ENCODE results near the gene VSIG10L.

VSIG10L gene

GRCh38 chr19:51365211-51365964 is 23.4 kb upstream of the VSIG10L start:
- DNase-seq: peak in 8 of 14 donors; percentile 12 to 62 (median 36)

DNA sequence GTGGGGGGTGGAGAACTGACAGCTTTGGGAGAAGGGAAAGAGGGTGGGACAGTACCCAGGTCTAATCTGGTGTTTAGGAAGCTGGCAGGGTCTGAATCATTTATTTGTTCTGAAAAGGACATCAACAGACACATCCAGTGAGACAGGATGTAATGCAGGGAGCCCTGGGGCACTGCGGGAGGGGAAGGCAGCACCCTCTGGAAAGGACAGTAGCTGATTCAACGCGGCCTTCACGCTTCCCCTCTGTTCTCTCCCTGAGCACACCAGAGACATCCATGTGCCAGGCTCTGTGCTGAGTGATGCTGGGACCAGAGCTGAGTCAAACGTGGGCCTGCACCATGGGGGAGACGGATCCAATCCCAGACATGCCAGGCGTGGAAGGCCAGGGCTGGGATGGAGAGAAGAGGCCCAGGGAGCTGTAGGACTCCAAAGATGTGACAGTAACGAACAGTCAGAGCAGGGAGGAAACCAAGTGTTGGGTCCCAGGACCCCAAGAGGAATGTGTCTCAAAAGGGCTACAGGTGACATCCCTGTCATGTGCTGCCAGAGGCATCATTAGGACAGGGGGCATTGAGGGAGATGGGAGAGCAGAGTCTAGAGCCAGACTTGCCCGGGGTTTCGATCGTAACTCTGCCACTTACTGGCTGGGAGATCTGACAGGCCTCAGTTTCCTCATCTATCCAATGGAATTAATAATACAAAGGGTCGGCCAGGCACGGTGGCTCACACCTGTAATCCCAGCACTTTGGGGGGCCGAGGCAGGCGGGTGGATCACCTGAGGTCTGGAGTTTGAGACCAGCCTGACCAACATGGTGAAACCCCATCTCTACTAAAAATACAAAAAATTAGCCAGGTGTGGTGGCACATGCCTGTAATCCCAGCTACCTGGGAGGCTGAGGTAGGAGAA is 22.5 kb upstream of the VSIG10L start:
- DNase-seq: peak in 7 of 14 donors; percentile 8 to 72 (median 24)

DNA sequence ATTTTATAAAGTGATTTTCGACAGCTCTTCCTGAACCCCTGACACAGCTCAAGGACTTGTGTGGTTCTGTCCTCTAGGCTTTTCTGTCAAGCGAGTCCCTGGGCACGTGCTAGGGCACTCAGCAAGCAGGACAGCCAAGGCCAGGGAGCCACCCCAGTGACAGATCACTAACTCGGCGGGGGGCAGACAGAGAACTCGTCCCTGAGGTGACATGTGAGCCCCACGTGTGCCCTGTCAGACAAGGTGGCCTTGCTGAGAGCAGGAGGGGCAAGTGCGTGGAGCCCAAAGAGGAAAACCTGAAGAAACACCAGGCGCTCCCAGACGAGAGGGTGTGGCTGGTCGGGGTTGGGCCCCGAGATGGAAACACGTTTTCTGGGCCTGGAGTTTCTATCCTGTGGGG is 19.3 kb upstream of the VSIG10L start:
- DNase-seq: no peak

- peak in 3 of 14 donors; percentile 1 to 19 (median 15) for DNase-seq
These were observed 17.4 kb upstream of the VSIG10L start for GRCh38 chr19:51359294-51359693.

DNA sequence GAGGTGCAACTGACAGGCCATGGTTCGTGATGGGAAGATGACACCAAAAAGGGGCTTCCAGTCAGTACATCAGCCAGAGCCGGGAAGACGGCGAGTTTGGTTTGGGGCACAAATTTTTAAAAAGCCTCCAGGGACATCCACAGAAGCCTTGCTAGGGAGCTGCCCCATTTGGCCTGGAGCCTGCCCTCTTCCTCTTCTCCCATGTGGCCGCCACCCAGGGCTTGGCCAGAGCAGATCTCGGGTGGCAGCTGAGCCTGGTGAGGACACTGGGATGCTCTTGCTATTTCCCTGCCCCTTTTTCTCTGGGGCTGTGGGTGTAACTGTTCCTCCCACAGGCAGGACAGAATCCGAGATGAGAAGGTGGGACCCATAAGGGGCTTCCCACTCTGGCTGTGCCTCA is 16.0 kb upstream of the VSIG10L start:
- no peak for DNase-seq

- DNase-seq: no peak
These were observed 14.3 kb upstream of the VSIG10L start for GRCh38 chr19:51356159-51356801.

DNA sequence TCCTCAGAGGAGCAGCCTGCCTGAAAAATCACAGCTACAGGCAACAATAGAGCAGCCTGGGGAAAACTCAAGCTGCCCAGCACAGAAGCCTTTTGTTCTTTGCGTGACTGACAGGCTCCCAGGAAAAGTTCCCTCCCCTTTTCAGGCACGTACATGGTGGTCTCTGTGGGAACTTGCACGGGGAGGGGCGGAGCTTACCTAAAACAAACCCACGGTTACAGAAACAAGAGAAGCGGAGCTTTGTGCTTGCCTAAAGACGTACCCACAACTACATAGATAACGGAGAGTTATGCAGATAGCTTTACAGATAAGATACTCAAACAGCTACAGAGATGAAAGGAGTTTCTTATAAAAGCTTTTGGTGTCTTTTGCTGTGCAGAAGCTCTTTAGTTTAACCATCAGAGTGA is 12.8 kb upstream of the VSIG10L start:
- peak in 9 of 14 donors; percentile 8 to 50 (median 29) for DNase-seq

GRCh38 chr19:51354103-51354741 is 12.3 kb upstream of the VSIG10L start:
- no peak for DNase-seq

DNA sequence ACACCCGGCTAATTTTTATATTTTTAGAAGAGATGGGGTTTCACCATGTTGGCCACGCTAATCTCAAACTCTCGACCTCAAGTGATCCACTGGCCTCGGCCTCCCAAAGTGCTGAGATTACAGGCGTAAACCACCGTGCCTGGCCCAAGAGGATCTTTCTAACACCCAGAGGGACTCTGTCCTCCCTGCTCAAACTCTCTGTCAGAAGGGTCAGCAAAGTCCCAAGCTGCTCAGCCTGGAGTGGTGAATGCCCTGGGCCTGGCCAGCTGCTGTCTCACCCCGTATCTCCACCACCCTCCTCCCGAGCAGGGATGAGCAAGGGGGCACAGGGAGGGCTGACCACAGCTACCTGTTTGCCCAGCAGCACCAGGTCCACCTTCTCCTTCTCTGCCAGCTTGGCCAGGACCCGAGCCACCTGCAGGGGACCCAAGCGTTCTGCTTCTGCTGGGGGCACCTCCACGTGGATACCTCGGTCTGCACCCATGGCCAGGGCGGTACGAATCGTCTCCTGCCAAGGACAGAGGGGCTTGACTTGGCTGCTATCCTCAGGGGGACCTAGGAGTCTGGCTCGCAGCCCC is 10.9 kb upstream of the VSIG10L start:
- no peak for DNase-seq

DNA sequence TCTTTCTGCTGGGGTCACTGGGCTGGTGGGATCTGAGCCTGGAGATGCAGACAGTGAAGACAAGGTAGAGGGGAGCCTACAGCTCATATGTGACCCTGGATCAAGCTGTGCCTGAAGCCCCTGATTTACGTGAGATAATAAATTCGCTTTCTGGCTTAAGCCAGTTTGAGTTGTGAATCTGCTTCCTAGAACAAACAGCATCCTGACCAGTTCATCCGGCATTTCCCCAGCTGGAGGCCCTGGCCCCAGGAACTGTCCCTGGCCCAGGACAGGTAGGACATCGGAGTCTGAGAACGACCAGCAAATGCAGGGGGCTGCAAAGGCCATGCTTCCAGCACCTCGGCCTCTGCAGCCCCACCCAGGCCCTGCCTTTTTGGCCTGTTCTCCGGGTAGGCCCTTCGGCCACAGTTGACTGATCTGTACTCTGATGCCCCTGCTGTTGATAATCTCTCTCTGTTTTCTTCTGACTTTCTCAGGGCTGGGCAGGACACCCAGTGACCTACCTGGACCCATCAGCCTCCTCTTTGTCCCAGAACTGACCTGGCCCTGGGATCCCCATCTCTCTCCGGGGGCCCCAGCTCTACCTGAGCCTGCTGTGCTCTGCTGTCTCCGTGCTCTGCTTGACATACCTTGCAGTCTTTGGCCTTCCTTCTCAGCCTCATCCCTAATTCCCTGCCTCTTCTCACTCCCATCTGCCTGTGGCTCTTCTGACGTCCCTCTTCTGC is 9.5 kb upstream of the VSIG10L start:
- DNase-seq: no peak

DNA sequence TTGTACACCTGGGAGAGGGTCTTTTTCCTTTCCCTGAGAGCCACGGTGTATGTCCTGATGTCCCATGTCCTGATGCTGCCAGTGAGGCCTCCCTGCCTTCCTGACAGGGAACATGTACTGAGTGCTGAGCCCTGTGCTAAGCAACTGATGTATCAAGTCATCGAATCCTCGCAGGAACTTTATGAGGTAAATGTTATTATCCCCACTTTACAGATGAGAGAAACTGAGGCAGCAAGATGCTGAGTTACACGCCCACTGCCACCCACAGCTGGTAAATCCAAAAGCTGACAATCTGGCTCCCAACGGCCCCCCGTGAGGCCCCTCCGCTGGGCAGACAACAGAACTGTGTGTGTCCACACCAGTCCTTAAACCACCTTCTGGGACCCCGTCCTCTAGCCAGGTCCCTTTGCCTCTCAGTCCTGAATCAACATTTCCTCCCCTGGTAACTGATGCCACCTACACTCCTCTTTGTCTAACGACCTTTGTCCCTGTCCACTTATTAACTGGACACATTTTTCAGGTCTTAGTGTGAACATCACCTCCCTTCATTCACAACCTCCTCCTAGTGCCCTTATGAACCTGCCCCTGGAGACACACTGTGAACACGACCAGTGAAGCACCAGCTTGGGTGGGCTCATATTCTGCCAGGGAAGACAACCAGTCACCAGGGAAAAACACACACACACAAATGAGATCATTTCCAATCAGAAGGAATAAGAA is 5.4 kb upstream of the VSIG10L start:
- no peak for DNase-seq

GRCh38 chr19:51346742-51347141 is 4.8 kb upstream of the VSIG10L start:
- DNase-seq: no peak

DNA sequence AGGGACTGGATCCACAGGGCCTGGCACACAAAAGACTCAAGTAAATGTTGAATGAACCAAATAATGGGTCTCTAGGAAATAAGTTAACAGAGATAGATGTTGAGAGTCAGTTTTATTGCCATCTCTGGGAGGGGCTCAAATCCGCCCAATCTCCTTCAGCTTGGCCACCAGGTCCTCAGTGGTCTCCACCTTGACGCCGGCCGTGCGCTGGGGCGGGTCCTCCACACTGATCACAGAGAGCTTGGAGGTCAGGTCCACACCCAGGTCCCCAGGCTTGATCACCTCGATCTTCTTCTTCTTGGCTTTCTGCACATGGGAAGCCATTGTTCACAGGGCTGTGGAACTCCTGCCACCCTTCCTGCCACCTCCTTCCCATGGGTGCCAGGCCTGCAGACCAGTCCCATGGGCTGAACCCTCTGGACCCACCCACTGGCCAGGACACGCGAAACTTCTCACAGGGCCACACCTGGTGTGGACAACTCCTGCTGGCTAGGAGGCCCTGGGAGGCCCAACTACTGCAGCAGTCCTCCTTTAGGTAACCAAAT is 3.2 kb upstream of the VSIG10L start:
- no peak for DNase-seq

GRCh38 chr19:51342631-51343569 is 961 bp upstream of the VSIG10L start:
- no peak for DNase-seq

DNA sequence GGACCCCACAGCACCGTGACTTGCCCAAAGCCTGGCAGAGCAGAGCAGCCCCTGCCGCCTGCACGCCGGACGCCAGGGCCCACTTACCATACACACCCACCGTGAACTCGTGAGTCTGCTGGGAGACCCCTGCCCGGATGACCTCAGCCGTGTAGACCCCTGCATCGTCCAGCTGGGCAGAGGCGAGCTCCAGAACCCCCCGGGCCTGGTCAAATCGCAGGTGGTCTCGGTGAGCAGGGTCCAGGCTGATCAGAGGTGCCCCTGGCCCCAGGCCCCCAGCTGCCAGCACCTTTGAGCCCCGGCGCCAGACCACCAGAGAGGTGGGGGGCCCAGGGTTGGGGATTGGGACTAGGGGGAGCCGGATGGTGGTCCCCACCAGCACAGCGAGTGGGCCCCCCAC is 873 bp downstream of the VSIG10L start:
- no peak for DNase-seq

DNA sequence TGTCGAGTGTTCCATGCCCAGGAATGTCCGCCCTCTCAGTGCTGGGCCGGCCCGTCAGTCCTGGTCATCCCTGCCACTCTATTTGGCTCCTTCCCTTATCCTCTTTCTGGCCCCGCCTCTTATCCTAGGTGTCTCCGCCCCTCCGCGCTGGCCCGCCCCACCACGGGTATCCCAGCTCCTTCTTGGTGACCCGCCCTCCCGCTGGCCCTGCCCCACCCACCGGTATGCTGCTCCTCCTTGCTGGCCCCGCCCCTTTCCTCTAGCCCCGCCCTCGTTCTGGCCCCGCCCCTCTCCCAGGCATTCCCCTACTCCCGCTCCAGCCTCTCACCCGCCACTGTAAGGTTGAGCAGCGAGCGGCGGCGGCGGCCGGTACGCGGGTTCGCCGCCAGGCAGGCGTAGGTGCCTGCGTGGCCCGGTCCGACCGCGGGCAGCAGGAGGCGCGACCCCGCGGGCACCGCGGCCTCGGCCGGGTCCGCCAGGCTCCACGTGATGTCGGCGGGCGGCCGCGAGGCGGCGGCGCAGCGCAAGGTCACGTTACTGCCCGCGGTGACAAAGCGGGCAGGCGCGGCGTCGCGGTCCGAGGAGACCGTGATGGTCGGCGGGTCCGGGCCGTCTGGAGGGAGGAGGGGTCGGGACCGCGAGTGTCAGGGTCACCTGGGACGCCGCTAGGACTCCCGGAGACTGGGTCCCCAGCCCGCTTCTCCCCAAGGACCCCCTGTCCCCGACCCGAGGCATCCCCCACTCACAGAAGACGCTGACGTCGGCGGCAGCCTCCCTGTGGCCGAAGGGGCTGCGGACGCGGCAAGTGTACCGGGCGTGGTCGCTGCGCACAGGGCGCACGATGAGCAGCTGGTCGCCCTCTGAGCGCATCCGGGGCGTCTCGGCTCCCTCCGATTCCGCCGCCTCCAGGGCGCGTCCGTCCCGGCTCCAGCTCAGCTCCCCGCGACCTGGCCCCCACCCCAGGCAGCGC is 2.0 kb downstream of the VSIG10L start:
- peak; percentile 31 to 95 (median 82) for DNase-seq

GRCh38 chr19:51339313-51339686 is 2.6 kb downstream of the VSIG10L start:
- DNase-seq: no peak

Measured in C1 segment of cervical spinal cord (tissue), 14 donors.